Hematopoietic multipotent progenitor cell treated with erythropoietin and hydrocortisone succinate and interleukin-3 and kit ligand, for 6 days (in vitro differentiated cells): Measurements from ENCODE around the gene COPE.
A peak's percentile ranks its signal among the peaks of the same experiment; 100 is the strongest.
"Not testable (repeated sequence)": the region's sequence is repeated elsewhere in the genome, so short reads cannot be mapped to it uniquely, and the experiment has no call there.

Experiments used
- DNase-seq: peaks from one replicate; pipeline ENCODE4 v3.0.0-alpha.2; 2015

The COPE gene

GRCh38 chr19:18905513-18906236 lies 13.5 kb downstream of the COPE start:
- DNase-seq, result no peak

- no peak for DNase-seq
Measured at GRCh38 chr19:18905058-18905456, 14.1 kb downstream of the COPE start.

- no peak for DNase-seq
Measured at GRCh38 chr19:18904334-18905057, 14.7 kb downstream of the COPE start.

- DNase-seq, result no peak
Measured at GRCh38 chr19:18903156-18904037, 15.8 kb downstream of the COPE start.

GRCh38 chr19:18902519-18902918 lies 16.7 kb downstream of the COPE start:
- DNase-seq, result not testable (repeated sequence)

GRCh38 chr19:18901491-18901890 lies 17.7 kb downstream of the COPE start:
- no peak for DNase-seq

- DNase-seq, result no peak
Measured at GRCh38 chr19:18900700-18901481, 18.3 kb downstream of the COPE start.

- no peak for DNase-seq
Measured at GRCh38 chr19:18899624-18900560, 19.3 kb downstream of the COPE start.

- no peak for DNase-seq
Measured at GRCh38 chr19:18898607-18899408, 20.4 kb downstream of the COPE start.

GRCh38 chr19:18898081-18898606 lies 21.0 kb downstream of the COPE start:
- DNase-seq, result peak; percentile 19

- no peak for DNase-seq
Measured at GRCh38 chr19:18897094-18898029, 21.8 kb downstream of the COPE start.

- DNase-seq, result peak; percentile 34
Measured at GRCh38 chr19:18896421-18896841, 22.8 kb downstream of the COPE start.

- no peak for DNase-seq
Measured at GRCh38 chr19:18895824-18896341, 23.3 kb downstream of the COPE start, which contains the start of gene CERS1. TSS of gene CERS1 (minus strand) at chr19:18896158. CDS start at chr19:18896072, 86 bp downstream.

GRCh38 chr19:18895038-18895823 lies 24.0 kb downstream of the COPE start:
- DNase-seq, result peak; percentile 57

GRCh38 chr19:18894254-18895037 lies 24.7 kb downstream of the COPE start:
- DNase-seq, result peak; percentile 37

GRCh38 chr19:18893587-18894253 lies 25.5 kb downstream of the COPE start:
- no peak for DNase-seq
